A673 (cell line): Measurements from ENCODE around the gene VAV2.

Source experiments
- CTCF ChIP-seq: fragments of 300-800, 200-600 bp; sonication (generic); conservative IDR thresholded peaks from 2 replicates; pipeline ENCODE4 v1.5.1; 2017; ENCODE audit warnings: low read depth, mild to moderate bottlenecking, antibody characterized with exemption, low read length, moderate library complexity, mixed read lengths
- EZH2 ChIP-seq: fragments of 200-600 bp; sonication (generic); IDR thresholded peaks from 2 replicates; pipeline ENCODE4 v1.6.1; 2017; ENCODE audit warnings: borderline replicate concordance, low read depth, mild to moderate bottlenecking, mixed read lengths, antibody characterized with exemption, low read length; ENCODE audit not compliant: poor library complexity, severe bottlenecking

GRCh38 chr9:133897675-133898074 is 94.4 kb downstream of the VAV2 start:
- TF ChIP-seq CTCF (no peak), EZH2 (no peak)
